Erythroblast (primary cell): ENCODE results near the gene ACTR2.

Experiments used
- GATA1 ChIP-seq: IDR thresholded peaks from 2 replicates; pipeline ENCODE4 v1.6.1; 2011; ENCODE audit warnings: low read depth, mild to moderate bottlenecking, control low read depth, low read length, moderate library complexity
- POLR2A ChIP-seq: IDR thresholded peaks from 2 replicates; pipeline ENCODE4 v1.6.1; 2011; ENCODE audit warnings: mild to moderate bottlenecking, low read length

GRCh38 chr2:65228263-65228750 is 676 bp downstream of the ACTR2 start:
- no peak for TF ChIP-seq POLR2A
- TF ChIP-seq GATA1 = no peak
